HUDEP-2 (cell line): ENCODE results near the gene LPP.

Source experiments
- DNase-seq, 76 experiments: peaks; one replicate each; lab custom pipeline; 2025; ENCODE audit not compliant: unreplicated experiment in 76 of 76; lab: John Stamatoyannopoulos, UW

Gene LPP

DNA sequence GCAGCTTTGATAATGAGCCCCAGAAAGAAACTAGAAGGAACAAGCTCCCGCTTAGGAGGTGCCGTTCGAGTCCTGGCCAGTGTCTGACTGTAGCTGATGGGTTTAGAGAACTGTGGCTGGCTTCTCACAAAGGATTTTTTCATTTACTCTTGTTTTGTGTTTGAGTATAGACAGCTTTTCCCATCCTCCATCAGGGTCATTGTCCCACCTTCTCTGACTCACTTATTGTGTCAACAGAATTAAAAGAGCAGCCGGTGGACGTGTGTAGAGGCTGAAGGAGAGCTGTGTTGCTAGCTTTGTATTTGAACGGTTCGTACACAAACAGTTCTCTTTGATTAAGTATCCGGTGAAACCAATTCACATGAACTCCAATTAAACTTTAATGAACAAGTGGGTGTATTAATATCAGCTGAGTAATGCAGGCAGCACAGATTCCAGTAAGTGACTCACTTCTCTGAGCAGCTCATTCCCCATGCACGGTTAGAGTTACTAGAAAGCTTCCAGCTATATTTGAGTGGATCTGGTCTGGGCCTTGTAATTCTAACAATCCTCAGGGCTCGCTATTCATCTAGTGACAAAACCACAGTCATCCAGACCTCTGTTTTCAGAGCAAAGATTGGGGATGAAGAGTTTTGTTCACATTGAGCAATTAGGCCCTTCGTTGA lies 141.0 kb downstream of the LPP start:
- DNase-seq = no peak

DNA sequence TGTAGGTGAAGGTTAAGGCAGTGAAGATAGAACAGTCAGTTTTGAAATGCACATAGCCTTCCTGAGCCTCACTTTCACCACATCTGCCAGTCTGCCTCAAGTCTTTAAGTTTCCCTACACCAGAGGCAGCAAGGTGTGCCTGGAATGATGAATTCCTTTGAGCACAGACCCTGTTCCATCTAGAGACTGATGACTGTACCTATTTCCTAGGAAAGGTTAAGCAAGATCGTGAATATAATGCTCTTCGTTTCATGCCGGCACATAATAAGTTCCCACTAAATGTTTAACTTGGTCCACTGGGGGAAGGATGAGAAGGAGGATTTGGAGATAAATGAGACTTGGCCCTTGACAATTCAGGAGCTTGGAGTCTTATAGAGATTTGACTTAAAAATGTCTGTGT lies 141.9 kb downstream of the LPP start:
- no peak for DNase-seq

DNA sequence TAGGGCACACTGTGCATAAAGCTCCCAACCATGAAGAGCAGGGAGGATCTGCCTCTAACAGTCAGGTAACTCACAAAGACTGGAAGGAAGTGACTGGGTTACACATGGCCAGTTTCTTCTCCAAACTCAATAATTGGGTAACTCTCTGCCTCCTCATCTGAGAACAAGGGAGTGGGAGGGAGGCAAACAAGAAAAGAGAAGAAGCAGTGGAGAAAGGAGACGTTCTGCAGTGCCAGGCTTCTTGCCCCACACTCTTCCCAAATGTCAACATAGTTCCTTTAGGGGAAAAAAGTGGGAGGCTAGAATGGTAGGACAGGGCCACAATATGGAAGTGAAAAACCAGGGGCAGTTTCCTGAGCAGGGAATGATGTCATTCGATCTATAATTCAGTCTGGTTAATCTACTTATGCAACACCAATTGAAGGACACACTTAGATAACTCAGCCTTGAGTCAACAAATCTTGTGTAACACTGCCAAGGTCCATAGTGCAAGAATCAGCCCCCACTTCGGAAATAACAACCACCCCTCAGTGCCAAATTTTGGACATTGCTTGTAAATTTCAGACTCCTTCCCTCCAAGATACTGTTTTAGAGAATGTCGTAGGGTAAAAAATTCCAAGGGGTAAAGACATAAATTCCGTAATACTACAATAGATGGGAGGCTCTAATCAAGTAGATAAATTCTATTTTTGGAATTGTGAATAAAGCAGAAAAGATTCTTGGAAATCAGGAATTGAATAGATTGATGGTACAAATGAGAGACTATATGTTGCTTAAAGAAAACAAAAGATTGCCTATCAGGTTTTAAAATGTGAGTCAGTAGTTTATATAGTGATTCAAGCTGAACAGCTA lies 143.0 kb downstream of the LPP start:
- no peak for DNase-seq

DNA sequence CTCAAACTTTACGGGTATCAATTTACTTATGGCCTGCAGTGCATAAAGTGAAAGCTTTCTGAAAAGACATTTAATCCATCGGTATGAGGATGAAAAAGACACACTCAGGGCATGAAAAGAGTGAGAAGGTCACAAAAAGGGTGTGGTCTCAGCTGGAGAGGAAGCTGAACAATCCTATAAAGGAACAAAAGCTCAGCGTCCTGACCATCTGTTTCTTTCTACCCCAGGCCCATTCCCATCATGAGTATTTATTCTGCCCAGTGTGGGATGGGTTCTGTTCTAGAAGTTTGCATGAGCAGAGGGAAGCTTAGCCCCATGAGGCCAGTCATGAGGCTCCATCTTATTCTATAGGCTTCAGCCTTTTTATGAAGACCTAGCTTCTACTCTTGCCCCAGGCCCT lies 144.6 kb downstream of the LPP start:
- no peak for DNase-seq

DNA sequence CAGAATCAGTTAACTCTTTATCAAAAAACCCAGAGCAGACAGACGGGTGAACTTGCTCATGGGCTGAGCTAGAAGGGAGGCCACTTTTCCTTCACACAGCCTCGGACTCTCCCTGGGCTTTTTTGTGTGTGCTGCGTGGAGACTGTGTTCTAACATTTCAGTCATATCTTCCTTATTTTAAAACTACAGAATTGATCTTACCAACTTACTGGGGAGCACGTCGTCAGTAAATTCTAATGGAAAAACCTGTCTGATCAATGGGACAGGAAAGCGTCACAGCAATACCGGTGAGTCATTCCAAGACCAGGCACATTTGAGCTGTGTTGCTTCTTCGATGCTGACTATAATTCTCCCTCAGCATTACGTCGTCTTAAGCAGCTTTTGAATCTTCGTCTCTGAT lies 145.1 kb downstream of the LPP start:
- DNase-seq = no peak

DNA sequence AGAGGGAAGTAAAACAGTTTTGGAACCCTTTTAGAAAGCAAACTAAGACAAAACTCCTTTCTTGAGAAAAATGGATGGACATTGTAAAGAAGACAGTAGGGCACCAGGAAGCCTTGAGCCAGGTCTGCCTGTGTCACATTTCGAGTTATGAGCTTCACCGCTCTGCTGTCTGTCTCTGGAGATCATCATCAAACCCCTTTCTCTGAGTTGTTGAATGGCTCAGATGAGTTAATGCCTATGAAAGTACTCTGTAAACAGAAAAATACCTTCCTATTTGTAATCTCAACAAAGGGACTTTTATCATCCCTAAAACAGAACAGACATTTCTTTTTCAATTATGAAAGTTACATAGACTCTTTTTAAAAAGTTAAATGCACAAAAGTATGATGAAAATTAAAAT lies 145.8 kb downstream of the LPP start:
- DNase-seq = no peak

DNA sequence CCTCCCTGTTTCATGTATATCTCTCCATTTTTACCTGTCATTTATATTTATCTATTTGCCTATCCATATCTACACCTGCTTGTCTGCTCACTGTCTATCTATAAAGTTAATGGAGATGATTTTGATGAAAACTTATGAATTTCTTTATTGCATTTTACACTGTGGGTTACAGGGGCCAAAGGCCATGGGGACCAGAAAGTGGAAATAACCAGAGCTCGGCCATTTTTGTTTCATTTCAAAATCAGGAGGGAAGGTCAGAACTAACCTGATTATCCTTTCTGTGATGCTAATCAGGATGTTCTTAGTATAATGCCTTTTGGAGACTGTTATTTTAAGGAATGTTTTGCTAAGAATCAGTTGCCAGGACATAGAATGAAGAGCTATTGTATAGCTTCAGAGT lies 147.2 kb downstream of the LPP start:
- no peak for DNase-seq

DNA sequence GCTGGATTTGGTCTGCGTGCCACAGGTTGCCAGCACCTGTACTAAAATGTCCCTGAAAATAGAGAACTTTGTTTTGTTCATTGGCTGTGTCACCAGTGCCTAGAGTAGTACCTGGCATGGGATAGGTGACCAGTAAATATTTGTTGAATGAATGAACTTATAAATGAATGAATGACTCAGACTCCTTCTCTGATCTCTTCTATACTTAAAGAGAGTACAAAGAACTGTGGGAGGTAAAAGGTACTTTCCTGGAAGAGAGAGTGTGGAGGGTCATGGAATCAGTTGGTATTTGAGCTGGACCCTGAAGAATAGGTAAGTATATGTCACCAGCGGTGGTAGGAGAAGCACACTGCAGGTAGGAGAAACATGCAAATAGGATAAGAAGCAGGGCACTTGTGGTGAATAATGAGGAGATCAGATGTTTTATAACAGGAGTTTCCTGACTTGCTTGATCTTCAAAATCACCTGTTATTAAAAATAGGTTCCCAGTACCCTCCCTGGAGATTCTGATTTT lies 149.4 kb downstream of the LPP start:
- no peak for DNase-seq

DNA sequence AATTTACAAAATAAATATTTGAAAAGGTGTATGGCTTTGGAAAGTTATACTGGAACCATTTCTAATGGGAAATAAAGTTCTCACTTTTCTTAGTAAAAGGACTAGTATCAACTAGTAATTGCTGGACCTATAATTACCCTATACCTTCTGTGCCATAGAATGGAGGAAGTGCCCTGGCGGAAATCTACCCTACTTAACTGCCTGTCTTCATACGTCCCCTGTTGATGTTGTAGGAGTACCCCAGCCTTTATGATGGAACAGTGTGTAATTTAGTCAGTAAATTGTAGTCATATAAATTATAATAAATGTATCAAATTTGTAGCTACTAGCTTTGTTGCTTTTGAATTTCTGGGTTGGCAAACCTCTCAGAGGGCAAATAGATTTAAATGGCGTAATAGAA lies 149.9 kb downstream of the LPP start:
- no peak for DNase-seq

DNA sequence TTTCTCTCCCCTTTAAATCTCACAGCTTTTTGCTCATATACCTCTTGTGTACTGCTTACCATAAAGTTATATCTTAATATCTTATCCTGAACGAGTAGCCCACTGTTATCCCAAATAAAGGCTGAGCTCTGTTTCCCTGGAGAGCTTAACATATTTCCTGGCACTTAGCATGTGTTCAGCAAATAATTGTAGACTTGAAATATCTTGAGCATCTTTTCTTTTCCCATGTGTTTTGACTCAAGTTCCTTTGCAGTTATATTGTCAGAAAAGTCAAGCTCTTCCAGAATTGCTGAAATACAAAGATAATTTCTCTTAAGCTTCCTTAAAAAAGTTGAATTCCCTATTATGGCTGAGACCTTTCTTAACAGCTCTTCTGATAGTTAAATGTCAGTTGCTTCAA lies 150.5 kb downstream of the LPP start:
- DNase-seq = no peak

DNA sequence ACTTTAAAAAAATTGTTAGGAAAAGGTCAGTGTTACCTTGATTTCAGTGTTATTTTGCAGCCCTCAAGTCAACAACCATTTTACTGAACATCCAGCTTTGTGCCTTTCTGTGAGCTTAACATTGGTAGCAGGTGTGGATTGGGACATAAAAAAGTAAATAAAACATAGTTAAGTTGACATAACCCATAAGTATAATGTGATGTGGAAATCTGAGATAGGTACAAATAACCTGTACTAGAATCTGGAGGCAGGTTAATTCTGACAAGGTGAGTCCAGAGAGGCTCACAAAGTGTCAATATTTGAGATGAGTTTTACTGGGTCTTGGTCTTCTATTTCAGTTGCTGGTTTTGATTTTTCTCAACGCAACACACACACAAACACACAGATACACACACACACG lies 151.3 kb downstream of the LPP start:
- no peak for DNase-seq

DNA sequence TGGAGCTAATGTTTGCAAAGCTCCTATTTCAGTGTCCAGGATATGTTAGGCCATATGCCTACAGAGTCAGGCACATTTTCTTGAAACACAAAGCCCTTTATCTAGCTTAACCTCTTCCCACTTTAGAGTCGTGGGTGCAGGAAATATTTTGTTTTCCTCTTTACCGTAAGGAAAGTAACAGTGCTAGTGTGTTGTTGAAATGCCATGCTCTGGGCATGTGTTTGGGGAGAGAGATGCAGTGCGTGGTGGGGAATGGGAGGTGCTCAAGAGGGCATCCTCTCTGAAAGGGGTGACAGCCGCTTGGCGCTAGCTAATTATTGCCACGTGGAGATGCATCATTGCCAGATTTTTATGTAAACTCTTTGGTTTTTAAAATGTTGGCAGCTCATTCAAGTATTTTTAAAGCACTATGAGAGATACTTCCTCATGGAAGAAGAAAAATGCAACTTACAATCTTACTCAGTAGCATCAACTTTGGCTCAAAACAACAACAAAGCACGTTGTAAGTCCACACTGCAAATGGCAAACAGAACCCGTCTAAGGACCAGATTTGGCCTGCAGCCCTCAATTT lies 152.6 kb downstream of the LPP start:
- DNase-seq = no peak

DNA sequence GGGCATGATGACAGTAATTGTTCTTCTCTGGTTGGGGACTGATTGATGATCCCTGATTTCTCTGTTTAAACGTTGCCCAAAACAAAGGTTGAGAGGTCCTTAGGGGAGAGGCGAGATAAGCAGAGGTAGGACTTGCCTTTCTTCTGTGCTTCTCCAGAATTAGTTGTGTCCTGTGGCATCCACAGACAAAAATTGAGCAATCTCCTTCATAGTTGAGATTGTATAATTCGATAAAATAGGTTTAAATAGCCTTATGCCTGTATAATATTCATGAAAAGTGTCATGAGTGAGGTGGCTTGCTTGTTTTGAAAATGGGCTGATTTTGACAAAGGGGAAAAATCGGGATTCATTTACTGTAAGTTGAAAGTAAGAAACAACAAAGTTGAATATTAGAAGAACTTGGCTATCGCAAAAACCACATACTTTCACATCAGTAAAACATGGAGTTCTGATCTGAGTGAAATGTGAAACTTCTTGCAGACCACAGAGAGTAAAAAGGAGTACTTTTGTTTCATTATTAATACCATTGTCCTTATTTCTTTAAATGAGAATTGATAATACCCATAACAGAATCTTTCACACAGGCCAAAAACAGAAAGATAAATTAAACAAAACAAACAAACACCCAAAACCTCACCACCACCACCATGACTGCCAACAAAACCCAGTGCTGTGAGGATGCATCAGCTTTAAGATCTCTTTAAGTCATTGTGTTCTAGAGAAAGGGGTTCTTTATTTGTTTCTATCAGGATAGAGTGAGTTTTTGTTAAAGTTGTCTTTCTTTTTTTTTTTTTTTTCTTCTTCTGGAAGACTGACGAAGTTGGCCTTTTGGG lies 155.7 kb downstream of the LPP start:
- no peak for DNase-seq

DNA sequence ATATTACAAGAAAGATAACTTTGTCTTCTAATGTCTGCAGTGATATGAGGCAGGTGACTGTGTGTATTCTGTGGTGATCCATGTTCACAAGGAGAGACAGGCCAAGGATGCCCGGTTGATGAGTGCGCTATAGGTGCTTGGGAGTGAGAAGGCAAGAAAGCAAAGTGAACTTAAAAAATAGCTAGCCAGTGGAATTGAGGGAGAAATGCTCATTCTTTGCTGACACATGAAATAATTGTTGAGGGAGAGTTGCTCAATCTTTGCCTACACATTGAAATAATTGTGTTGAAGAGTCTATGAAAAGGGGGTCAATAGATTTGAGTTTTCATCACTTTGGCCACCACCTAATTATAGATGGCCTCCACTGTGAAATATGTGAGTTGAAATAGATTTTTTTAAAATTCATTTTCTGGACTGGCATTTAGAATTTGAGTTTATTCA lies 156.3 kb downstream of the LPP start:
- no peak for DNase-seq

DNA sequence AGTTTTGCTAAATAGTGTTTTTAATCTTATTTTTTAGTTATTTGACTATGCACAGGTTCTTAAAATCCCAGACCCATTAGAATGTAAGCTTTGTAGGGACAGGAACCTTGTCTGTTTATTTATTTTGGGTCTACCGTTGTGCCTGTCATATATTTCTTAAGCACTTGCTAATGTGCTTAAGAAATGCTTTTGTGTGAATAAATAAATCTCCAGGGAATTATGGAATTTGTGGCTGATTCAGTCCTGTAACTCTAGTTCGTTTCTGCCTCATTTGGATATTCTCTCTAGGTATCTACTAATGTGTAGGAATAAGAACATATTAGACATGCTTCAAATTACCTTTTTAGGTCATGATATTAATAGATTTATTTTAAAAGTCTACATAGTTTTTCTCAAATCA lies 161.6 kb downstream of the LPP start:
- no peak for DNase-seq

DNA sequence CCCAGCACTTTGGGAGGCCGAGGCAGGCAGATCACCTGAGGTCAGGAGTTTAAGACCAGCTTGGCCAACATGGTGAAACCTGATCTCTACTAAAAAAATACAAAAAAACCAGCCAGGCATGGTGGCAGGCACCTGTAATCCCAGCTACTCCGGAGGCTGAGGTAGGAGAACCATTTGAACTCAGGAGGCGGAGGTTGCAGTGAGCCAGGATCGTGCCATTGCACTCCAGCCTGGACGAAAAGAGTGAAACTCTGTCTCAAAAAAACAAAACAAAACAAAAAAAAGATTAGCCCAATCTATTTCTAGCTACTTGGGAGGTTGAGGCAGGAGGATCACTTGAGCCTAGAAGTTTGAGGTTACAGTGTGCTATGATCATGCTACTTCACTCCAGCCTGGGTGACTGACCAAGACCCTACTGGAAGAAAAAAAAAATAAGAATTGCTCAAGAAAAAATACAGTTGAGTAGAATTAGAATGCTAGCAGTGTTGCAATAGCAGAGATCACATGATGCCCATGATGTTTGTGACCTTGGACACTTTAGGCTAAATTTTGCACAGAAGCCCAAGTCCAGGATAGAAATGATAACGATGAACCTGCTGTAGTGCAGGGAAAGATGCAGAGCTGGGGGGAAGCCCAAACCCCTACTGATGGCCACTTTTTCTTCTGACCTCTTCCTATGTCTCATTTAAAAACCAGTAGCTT lies 162.2 kb downstream of the LPP start:
- no peak for DNase-seq

DNA sequence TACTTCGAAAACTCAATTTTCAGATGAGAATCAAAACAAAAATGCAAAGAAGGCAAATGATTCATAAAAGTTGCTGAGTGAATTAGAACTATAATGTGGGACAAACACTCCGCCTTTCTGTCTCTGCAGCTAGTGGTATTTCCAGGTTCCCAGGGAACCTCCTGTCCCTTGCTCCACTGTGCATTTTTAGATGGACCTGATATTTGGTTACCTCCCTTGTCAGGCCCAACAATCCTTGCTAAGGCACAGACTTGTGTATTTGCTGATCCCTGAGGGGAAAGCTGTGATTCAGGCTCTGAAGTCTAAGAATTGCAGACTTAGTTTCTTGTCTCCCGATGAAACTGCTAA lies 162.7 kb downstream of the LPP start:
- DNase-seq = no peak

DNA sequence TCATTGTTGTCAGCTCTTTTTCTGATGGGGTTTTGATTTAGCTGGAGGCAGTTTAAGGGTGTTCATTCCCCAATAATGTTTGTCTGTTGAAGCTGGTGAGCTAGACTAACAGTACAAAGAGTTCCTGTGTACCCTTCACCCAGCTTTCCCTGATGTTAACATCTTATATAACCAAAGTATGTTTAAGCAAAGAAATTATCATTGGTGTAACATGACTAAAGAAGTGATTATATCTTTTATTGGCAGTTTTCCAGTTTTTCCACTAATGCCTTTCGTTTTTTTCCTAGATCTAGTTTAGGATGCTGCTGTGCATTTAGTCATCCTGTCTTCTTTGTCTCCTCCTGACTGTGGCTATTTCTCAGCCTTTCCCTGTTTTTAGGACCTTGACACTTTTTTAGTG lies 165.6 kb downstream of the LPP start:
- DNase-seq = no peak

DNA sequence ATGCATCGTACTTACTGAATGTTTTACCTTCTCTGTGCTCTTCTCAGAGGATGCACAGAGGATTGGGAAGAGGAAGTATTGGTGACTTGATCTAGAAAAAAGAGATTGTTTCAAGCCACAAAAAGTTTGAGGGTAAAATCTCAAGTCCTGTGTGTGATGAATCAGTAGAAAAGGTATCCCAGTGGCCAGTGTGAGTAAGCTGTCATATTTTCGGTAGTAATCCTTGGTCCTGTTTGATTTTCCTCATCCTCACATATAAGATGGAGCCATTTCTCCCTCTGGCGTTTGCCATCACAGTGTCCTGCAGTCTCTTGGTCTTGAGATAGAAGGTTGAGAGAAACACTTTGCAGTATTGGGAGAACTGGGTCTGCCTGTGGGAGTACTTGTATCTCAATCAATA lies 166.8 kb downstream of the LPP start:
- no peak for DNase-seq

DNA sequence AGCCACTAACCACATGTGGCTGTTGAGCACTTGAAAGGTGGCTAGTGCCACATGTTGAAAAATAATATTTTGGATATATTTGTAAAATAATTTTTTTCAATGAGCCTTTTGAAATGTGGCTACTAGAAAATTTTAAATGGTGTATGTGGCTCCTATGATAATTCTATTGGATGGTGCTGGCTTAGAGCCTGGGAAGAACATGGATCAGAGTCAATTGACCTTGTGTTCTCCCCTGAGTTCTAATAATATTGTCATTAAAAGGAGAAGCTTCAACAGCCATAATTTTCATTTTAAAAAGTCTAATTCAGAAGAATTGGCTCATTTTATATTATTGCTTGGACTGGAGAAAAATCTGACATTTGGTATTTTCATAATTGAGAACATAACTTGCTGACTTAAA lies 167.3 kb downstream of the LPP start:
- DNase-seq = no peak
